Subcutaneous adipose tissue (tissue), 4 donors: ENCODE measurements around the gene VAMP5. TPM values are rescaled to one million over a fixed set of nuclear protein-coding genes. Genes with fewer than 3 reads are reported as not detected.

Source experiments
- CTCF ChIP-seq: fragments of 450-650 bp; IDR thresholded peaks from one replicate; pipeline ENCODE4 v1.5.1; 2016; ENCODE audit warnings: low read depth, mild to moderate bottlenecking, control low read depth, antibody characterized with exemption, moderate library complexity
- total RNA-seq, 4 donors: library from RNA; depleted of rRNA; stranded (reverse); fragments of >200 nt; gene quantifications; one replicate each; pipeline ENCODE4 v1.1.0, GENCODE V29; 2016

VAMP5 gene, protein sequence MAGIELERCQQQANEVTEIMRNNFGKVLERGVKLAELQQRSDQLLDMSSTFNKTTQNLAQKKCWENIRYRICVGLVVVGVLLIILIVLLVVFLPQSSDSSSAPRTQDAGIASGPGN
- 100 to 1,000 TPM in 1 of 4 donors, 10 to 100 TPM in 3; 57.7 to 132 (median 67.7) TPM for total RNA-seq

DNA sequence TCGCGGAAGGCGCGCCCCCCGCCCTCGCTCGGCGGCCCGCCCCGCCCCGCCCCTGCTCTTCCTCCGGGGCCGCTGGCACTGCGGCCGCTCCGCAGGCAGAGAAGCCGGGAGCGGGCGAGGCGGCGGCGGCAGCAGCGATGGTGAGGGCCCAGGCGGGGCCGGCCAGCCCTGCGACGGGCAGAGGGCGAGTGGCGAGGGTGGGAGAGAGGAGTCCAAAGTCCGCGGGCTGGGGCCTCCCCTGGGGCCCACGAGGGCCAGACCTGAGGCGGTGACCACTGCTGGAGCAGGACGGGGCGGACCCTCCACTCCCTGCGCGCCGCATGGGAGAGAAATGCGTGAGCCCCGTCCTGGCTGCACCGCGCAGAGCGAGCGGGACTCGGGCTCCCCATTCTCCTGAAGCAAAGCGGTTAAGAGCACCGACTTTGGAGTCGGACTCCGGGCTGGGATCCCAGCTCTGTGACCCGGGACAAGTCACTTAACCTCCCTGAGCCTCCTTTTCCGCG is at the start of gene VAMP5:
VAMP5 (plus strand) TSS at position 78 of the 503 bp plus-strand sequence; CDS start at position 138, 60 bp downstream.
- TF ChIP-seq CTCF, result no peak

DNA sequence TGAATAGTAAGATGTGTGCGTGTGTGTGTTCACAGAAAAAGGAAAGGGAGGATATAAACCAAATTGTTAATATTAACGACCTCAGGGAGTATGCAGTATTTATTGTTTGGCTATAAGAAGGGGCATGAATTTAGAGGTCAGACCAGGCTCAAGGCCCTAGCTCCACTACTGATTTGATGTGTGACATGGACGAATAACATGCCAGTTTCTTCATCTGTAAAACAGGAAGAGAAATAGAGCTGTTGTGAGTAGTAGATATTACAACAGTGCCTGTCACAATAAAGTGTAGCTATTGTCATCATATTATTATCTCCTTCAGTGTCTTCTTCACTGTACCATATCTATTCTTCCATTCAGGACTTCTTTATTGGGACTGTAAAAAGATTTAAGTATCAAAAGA is 49.4 kb upstream of the VAMP5 start:
- no peak for TF ChIP-seq CTCF

DNA sequence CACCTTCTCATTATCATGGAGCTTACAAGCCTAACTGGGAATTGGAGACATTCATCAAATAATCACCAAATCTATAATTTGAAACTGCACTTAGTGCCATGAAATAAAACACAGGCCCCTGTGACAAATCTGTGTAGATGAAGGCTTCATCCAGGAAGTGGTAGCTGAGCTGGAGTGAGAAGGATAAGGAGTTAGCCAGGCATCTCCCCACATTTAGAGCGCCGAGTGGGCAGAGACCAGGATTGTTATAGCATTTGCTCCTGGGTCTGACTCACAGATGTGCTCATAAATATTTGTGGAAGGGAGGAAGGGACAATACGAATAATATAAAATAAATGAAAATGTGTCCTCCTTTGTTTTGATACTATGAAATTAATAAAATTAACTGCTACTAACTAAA is 47.8 kb upstream of the VAMP5 start:
- TF ChIP-seq CTCF, result no peak

DNA sequence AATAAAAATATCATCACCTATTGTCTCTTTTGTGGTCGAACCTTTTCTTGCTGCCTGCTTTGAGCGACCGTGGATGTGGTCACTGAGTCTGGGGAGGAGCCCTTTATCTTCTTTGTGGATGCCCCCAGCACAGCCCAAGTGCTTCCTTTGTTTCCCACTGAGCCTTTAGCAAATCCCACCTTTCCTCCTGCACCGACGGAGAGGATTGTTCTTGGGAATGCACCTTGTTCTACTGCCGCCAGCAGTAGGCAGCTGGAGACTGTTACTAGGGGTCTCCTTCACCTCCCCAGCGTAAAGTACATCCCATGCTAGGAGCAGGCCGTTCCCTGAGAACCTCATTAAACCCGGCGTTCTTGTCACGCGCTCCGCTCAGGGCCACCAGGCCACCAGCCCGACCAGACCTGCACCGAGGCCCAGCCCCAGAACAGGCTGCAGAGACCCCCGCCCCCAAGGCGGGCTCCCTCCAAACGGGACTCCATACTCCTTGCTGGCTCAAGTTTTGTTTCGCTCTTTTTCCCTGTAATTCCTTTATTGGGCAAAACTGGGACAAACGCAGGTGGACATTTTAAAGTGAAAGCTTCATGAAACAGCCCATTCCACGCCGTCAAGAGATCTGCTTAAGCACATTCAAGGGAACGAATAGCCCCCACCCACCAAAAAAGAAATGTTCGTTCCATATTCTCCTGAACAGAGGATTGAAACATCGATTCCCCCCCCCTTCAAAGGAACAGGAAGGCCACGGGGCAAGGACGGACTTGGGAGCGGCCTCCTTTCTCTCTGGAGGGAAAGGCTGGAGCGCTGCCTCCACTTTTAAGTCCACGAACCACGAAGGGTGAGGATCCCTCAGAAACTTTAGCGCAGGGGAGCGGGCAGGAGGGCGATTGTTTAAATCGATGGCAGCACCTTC is 46.4 kb upstream of the VAMP5 start:
- TF ChIP-seq CTCF, result no peak

DNA sequence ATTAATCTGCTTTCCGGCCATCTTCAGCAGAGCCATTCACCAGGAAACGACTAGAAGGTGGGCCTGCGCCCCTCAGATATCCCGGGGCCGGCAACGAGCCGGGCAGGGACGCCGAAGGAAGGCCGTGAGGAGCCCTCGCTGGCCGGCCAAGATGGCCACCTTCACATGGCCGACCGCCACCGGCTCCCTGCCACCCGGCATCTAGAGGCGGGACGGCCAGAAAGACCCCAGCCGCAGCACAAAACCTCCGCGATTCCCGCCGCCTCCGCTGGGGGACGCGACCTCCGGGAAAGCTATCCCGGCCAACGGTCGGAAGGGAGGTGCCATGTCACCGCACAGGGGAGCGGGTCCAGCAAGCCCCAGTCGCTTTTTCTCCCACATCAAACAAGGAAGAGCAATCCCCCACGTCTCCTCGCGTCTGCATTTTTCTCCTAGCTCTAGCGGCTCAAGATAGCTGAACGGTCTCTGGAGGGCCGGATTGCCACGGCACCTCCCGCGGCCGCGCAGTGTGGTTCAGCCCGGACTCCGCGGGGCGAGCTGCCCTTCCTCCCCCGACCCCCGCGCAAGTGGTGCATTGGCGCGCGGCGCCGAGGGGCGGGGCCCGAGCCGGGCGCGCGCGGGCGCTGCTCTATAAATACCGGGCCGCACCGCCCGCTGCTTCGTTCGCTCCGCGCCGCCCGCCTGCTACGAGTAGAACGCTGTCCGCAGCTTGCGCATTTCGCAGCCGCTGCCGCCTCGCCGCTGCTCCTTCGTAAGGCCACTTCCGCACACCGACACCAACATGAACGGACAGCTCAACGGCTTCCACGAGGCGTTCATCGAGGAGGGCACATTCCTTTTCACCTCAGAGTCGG is 45.5 kb upstream of the VAMP5 start, which contains the start of gene MAT2A:
MAT2A (plus strand) TSS at position 662 of the 854 bp plus-strand sequence; CDS start at position 782, 120 bp downstream.
- no peak for TF ChIP-seq CTCF

- TF ChIP-seq CTCF, result no peak
Observed at GRCh38 chr2:85539361-85540132, 44.7 kb upstream of the VAMP5 start.
